Endothelial cell of umbilical vein (primary cell): ENCODE measurements around the gene ZBTB12. TPM values are rescaled to one million over a fixed set of nuclear protein-coding genes. Genes with fewer than 3 reads are reported as not detected.
"Not testable (repeated sequence)": the region's sequence is repeated elsewhere in the genome, so short reads cannot be mapped to it uniquely, and the experiment has no call there.

Experiments used
- BruUV-seq: library from RNA; stranded (reverse); fragments of 400-500 nt; replicated peaks from 2 replicates; lab custom pipeline; 2021; lab: Mats Ljungman, UMichigan
- CTCF ChIA-PET: fragments of 300-600, 350-600 bp; sonication (Branson Sonifier 250); formaldehyde crosslinking; loops from one replicate; lab custom pipeline; 2021; ENCODE audit warnings: antibody characterized with exemption, inconsistent platforms; lab: Charles Lee
- POLR2A ChIA-PET: fragments of 300-600, 350-600 bp; sonication (Branson Sonifier 250); formaldehyde crosslinking; loops from one replicate; lab custom pipeline; 2021; ENCODE audit warnings: antibody characterized with exemption, inconsistent platforms; lab: Charles Lee
- DNase-seq: peaks from one replicate; pipeline ENCODE4 v3.0.0-alpha.2; 2011; ENCODE audit warnings: low read depth, low spot score
- FAIRE-seq: peaks from 2 replicates; lab custom pipeline; 2011; peaks lifted over from hg19 to GRCh38; lab: Jason Lieb, UNC
- H2AFZ ChIP-seq: 2 replicates; pipeline ENCODE4 v1.6.0; 2012; ENCODE audit warnings: low read depth, low read length, control low read depth, inconsistent platforms
- H3K27ac ChIP-seq: 2 replicates; pipeline ENCODE4 v1.5.1; 2011; ENCODE audit warnings: low read depth, mild to moderate bottlenecking, control low read depth, low read length, moderate library complexity; ENCODE audit not compliant: insufficient read depth
- H3K27me3 ChIP-seq, 2 experiments: 2 replicates each; pipeline versions ENCODE4 v1.6.0 to v1.6.1; 2011; ENCODE audit warnings: low read length in 2 of 2, mixed read lengths in 1 of 2; ENCODE audit not compliant: control insufficient read depth in 2 of 2, insufficient read depth in 2 of 2
- H3K36me3 ChIP-seq, 2 experiments: 2 replicates in 1 of 2; 3 replicates in 1 of 2; pipeline ENCODE4 v1.5.1; 2011; ENCODE audit warnings: low read length in 2 of 2, mild to moderate bottlenecking in 1 of 2, moderate library complexity in 1 of 2; ENCODE audit not compliant: control insufficient read depth in 2 of 2, insufficient read depth in 2 of 2; ENCODE audit errors: extremely low read depth in 1 of 2
- H3K4me1 ChIP-seq: 3 replicates; pipeline ENCODE4 v1.5.1; 2011; ENCODE audit warnings: mild to moderate bottlenecking, low read length; ENCODE audit not compliant: control insufficient read depth, insufficient read depth; ENCODE audit errors: extremely low read depth
- H3K4me2 ChIP-seq: 2 replicates; pipeline ENCODE4 v1.6.1; 2011; ENCODE audit warnings: low read length, control low read depth, mixed read lengths; ENCODE audit not compliant: insufficient read depth
- H3K4me3 ChIP-seq, 3 experiments: fragments of 200-600 bp in 1 of 3; sonication (generic), shearing (Covaris generic) in 1 of 3; replicated peaks in 1 of 3; 2 replicates each; pipeline ENCODE4 v1.5.1; 2011 to 2016; ENCODE audit warnings: control low read depth in 3 of 3, low read length in 3 of 3, mild to moderate bottlenecking in 2 of 3, inconsistent platforms in 1 of 3, low read depth in 1 of 3, moderate library complexity in 1 of 3; ENCODE audit not compliant: insufficient read depth in 1 of 3
- H3K79me2 ChIP-seq: 2 replicates; pipeline ENCODE4 v1.6.0; 2012; ENCODE audit warnings: low read length, inconsistent platforms; ENCODE audit not compliant: control insufficient read depth, insufficient read depth
- H3K9ac ChIP-seq: replicated peaks from 2 replicates; pipeline ENCODE3; 2011; ENCODE audit warnings: low read length, control low read depth; ENCODE audit not compliant: insufficient read depth; ENCODE audit errors: extremely low read depth
- H3K9me1 ChIP-seq: replicated peaks from 3 replicates; pipeline ENCODE4 v1.6.0; 2011; ENCODE audit warnings: mild to moderate bottlenecking, low read length; ENCODE audit not compliant: control insufficient read depth, insufficient read depth; ENCODE audit errors: extremely low read depth
- H3K9me3 ChIP-seq: replicated peaks from 2 replicates; pipeline ENCODE4 v1.5.1; 2012; ENCODE audit warnings: low read length, inconsistent platforms; ENCODE audit not compliant: control insufficient read depth, insufficient read depth
- H4K20me1 ChIP-seq: replicated peaks from 2 replicates; pipeline ENCODE3; 2011; ENCODE audit warnings: mild to moderate bottlenecking, low read length; ENCODE audit not compliant: control insufficient read depth, insufficient read depth; ENCODE audit errors: extremely low read depth
- EZH2 ChIP-seq: IDR thresholded peaks from 2 replicates; pipeline ENCODE4 v1.6.1; 2012; ENCODE audit warnings: borderline replicate concordance, low read depth, mild to moderate bottlenecking, moderate library complexity, low read length, inconsistent platforms; ENCODE audit not compliant: severe bottlenecking
- FOS ChIP-seq: IDR thresholded peaks from 2 replicates; pipeline ENCODE4 v1.6.1; 2011; ENCODE audit warnings: mild to moderate bottlenecking, low read length, moderate library complexity, borderline replicate concordance; ENCODE audit not compliant: insufficient read depth
- GATA2 ChIP-seq: IDR thresholded peaks from 2 replicates; pipeline ENCODE4 v1.7.0; 2011; ENCODE audit warnings: low read depth, mild to moderate bottlenecking, moderate library complexity, mixed read lengths, low read length; ENCODE audit not compliant: insufficient read length, insufficient read depth
- JUN ChIP-seq: IDR thresholded peaks from 2 replicates; pipeline ENCODE4 v1.6.1; 2011; ENCODE audit warnings: borderline replicate concordance, low read depth; ENCODE audit not compliant: insufficient read length, insufficient read depth
- MYC ChIP-seq: IDR thresholded peaks from one replicate; pipeline ENCODE4 v1.6.1; 2011; ENCODE audit warnings: mild to moderate bottlenecking, low read depth, low read length
- POLR2AphosphoS5 ChIP-seq: IDR thresholded peaks from 2 replicates; pipeline ENCODE4 v1.6.1; 2012; ENCODE audit warnings: low read depth, mild to moderate bottlenecking, control low read depth, low read length, moderate library complexity; ENCODE audit not compliant: insufficient read depth
- dilution Hi-C: fragments of 300-500 bp; cut with MboI; formaldehyde crosslinking; loops from one replicate; pipeline ENCODE4 v1.15.0; 2019; ENCODE audit warnings: low sequenced_read_pairs; ENCODE audit not compliant: extremely low pct_ligation_motif_present
- intact Hi-C: fragments of 100-400 bp; cut with micrococcal nuclease; formaldehyde crosslinking; loops from one replicate; pipeline ENCODE4 v1.10.0; 2022
- polyA plus RNA-seq, 4 experiments: library from polyadenylated mRNA; depleted of rRNA in 3 of 4; stranded (reverse) in 3 of 4; unstranded in 1 of 4; fragments of >200 nt; gene quantifications; 2 replicates each; pipeline versions ENCODE4 v1.2.1 to v1.2.3, GENCODE V29; 2011 to 2012; ENCODE audit warnings: missing spikeins in 1 of 4
- total RNA-seq: library from RNA; stranded (reverse); gene quantifications from 2 replicates; pipeline ENCODE4 v1.2.3, GENCODE V29; 2021
- TF ChIP-seq, protein P1 (sequence below), 2 donors: IDR thresholded peaks; 1 replicate in 1 of 2; 2 replicates in 1 of 2; pipeline ENCODE4 v1.5.1; 2011; ENCODE audit warnings: low read length in 2 of 2, mild to moderate bottlenecking in 2 of 2, moderate library complexity in 2 of 2, control low read depth in 1 of 2, inconsistent platforms in 1 of 2, low read depth in 1 of 2; ENCODE audit not compliant: insufficient read depth in 1 of 2; ENCODE audit errors: extremely low read depth in 1 of 2
- TF ChIP-seq, protein P2 (sequence below): IDR thresholded peaks from 2 replicates; pipeline ENCODE4 v1.6.1; 2011; ENCODE audit not compliant: insufficient read depth, insufficient read length

The ZBTB12 gene
- total and polyA plus RNA-seq, 2 donors (not counting 3 experiments of a cell fraction or from before 2014, with no cell fraction given) = 2.9 to 4.9 TPM

DNA sequence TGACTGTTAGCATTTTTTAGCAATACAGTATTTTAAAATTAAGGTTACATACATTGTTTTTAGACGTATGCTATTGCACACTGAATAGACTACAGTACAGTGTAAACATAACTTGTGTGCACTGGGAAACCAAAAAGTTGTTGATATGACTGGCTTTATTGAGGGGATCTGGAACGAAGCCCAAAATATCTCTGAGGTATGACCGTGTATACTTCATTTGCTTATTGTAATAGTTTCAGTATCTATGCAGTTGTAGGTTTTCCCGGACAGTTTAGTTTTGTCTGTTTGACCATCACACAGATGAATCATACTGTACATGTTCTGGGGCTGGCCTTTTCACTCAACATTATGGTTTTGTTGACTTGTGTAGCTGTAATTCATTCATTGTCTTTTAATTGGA lies 6.9 kb upstream of the ZBTB12 start:
- TF ChIP-seq GATA2 = no peak
- no peak for TF ChIP-seq JUN
- TF ChIP-seq, protein P1, sequence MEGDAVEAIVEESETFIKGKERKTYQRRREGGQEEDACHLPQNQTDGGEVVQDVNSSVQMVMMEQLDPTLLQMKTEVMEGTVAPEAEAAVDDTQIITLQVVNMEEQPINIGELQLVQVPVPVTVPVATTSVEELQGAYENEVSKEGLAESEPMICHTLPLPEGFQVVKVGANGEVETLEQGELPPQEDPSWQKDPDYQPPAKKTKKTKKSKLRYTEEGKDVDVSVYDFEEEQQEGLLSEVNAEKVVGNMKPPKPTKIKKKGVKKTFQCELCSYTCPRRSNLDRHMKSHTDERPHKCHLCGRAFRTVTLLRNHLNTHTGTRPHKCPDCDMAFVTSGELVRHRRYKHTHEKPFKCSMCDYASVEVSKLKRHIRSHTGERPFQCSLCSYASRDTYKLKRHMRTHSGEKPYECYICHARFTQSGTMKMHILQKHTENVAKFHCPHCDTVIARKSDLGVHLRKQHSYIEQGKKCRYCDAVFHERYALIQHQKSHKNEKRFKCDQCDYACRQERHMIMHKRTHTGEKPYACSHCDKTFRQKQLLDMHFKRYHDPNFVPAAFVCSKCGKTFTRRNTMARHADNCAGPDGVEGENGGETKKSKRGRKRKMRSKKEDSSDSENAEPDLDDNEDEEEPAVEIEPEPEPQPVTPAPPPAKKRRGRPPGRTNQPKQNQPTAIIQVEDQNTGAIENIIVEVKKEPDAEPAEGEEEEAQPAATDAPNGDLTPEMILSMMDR (IDR thresholded peaks at IDR 0.05; ENCODE audit: extremely low read depth in 1 of 2, insufficient read depth in 1 of 2, low read depth in 1 of 2, low read length in 2 of 2) = no peak
- TF ChIP-seq FOS = no peak
- no peak for TF ChIP-seq POLR2AphosphoS5
- TF ChIP-seq MYC = no peak
- TF ChIP-seq, protein P2, sequence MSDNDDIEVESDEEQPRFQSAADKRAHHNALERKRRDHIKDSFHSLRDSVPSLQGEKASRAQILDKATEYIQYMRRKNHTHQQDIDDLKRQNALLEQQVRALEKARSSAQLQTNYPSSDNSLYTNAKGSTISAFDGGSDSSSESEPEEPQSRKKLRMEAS = no peak
- TF ChIP-seq EZH2 = no peak
- dilution Hi-C loops = no loop called here

DNA sequence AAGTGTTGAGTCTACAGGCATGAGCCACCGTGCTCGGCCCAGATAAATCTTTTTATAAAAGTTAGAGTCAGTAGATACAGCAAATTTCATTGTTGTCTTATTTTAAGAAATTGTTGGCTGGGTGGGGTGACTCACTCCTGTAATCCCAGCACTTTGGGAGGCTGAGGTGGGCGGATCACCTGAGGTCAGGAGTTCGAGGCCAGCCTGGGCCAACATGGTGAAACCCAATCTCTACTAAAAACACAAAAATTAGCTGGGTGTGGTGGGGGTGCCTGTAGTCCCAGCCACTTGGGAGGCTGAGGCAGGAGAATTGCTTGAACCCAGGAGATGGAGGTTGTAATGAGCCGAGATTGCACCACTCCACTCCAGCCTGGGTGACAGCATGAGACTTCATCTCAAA lies 6.4 kb upstream of the ZBTB12 start:
- H3K9me1 ChIP-seq, H3K4me2 ChIP-seq, intact Hi-C loops, H2AFZ ChIP-seq, DNase-seq, H3K27ac ChIP-seq, FAIRE-seq, H3K9me3 ChIP-seq, H3K79me2 ChIP-seq, H3K36me3 ChIP-seq, H4K20me1 ChIP-seq, H3K4me3 ChIP-seq, BruUV-seq, H3K4me1 ChIP-seq, dilution Hi-C loops, H3K9ac ChIP-seq: not testable (repeated sequence)
- ChIA-PET CTCF (interaction anchor here (1.0 to 1.4 kb wide), 3 partner anchors 10 to 44 kb away, joined by 3 read pairs; no protein-coding TSS in a partner anchor), POLR2A (interaction anchor here (0.7 kb wide), 1 partner anchor 26 kb away, joined by 3 read pairs; no protein-coding TSS in a partner anchor)
- peaks cover 5 to 12% of the 10 kb centered on the region in 2 experiments for H3K27me3 ChIP-seq

More for the DNA sequence above, 6.9 kb upstream of the ZBTB12 start:
- Histone ChIP-seq H3K79me2 (no peaks in the 10 kb centered on the region), H3K27ac (no peak overlapping the region), H3K36me3 (no peaks in the 10 kb centered on the region), H3K4me2 (no peak overlapping the region), H3K9me1 (no peaks in the 10 kb centered on the region), H3K27me3 (peaks cover 5 to 12% of the 10 kb centered on the region in 2 experiments), H4K20me1 (no peaks in the 10 kb centered on the region), H2AFZ (no peak overlapping the region), H3K4me1 (peaks cover 3% of the 10 kb centered on the region), H3K9me3 (no peaks in the 10 kb centered on the region), H3K9ac (no peak overlapping the region), H3K4me3 (no peak overlapping the region)
- FAIRE-seq (no peak), DNase-seq (no peak)
- intact Hi-C loops = no loop called here
- no TSS peak for BruUV-seq
- POLR2A ChIA-PET = no interaction called here
- CTCF ChIA-PET = interaction anchor here (1.0 to 1.4 kb wide), 2 partner anchors 17 to 43 kb away, joined by 3 read pairs; no protein-coding TSS in a partner anchor
